ENCODE data around the gene EEPD1.

DNA sequence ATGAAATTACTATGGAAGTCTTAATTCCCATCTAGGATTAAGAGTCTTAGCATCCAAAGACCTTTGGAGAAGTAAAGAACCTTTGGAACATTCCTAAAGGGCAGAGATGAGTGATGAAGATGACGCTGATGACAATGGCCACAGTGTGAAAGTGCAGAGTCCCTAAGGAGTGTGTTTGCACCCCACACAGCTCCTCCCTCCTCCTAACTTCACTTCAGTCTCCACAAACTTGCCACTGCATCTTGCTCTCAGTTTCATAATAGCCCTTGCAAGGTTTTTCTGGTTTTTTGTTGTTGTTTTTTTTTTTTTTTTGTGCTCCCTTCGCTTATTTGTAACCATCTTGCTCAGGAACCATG is 119.1 kb downstream of the EEPD1 start:
- TF ChIP-seq, protein P1, sequence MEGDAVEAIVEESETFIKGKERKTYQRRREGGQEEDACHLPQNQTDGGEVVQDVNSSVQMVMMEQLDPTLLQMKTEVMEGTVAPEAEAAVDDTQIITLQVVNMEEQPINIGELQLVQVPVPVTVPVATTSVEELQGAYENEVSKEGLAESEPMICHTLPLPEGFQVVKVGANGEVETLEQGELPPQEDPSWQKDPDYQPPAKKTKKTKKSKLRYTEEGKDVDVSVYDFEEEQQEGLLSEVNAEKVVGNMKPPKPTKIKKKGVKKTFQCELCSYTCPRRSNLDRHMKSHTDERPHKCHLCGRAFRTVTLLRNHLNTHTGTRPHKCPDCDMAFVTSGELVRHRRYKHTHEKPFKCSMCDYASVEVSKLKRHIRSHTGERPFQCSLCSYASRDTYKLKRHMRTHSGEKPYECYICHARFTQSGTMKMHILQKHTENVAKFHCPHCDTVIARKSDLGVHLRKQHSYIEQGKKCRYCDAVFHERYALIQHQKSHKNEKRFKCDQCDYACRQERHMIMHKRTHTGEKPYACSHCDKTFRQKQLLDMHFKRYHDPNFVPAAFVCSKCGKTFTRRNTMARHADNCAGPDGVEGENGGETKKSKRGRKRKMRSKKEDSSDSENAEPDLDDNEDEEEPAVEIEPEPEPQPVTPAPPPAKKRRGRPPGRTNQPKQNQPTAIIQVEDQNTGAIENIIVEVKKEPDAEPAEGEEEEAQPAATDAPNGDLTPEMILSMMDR (IDR thresholded peaks at IDR 0.05) = no peak
- no peak for TF ChIP-seq NFYB (CRISPR knock-in tag; conservative IDR thresholded peaks at IDR 0.05; ENCODE audit: low read depth)
- TF ChIP-seq, protein P2, sequence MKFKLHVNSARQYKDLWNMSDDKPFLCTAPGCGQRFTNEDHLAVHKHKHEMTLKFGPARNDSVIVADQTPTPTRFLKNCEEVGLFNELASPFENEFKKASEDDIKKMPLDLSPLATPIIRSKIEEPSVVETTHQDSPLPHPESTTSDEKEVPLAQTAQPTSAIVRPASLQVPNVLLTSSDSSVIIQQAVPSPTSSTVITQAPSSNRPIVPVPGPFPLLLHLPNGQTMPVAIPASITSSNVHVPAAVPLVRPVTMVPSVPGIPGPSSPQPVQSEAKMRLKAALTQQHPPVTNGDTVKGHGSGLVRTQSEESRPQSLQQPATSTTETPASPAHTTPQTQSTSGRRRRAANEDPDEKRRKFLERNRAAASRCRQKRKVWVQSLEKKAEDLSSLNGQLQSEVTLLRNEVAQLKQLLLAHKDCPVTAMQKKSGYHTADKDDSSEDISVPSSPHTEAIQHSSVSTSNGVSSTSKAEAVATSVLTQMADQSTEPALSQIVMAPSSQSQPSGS (CRISPR knock-in tag; IDR thresholded peaks at IDR 0.05; ENCODE audit: borderline replicate concordance, low read depth) = no peak
- TF ChIP-seq NR2C2 (CRISPR knock-in tag; IDR thresholded peaks at IDR 0.05) = no peak
- TF ChIP-seq TEAD4 (CRISPR knock-in tag; IDR thresholded peaks at IDR 0.05) = no peak
- no peak for TF ChIP-seq USF2 (CRISPR knock-in tag; IDR thresholded peaks at IDR 0.05)
- TF ChIP-seq CREM (CRISPR knock-in tag; IDR thresholded peaks at IDR 0.05) = no peak
